Stimulated activated naive CD8-positive, alpha-beta T cell treated with anti-CD3 and anti-CD28 coated beads, Interleukin-15, amount 100 ng/mL, for 72 hours (primary cell): ENCODE results near the gene C5orf46.
"Not testable (repeated sequence)": the region's sequence is repeated elsewhere in the genome, so short reads cannot be mapped to it uniquely, and the experiment has no call there.

Experiments
- ATAC-seq: fragments of 150-1000 bp; cut with Tn5 transposase; 2 replicates; pipeline ENCODE4 v1.10.0; 2021; ENCODE audit warnings: mild to moderate bottlenecking, moderate library complexity
- DNase-seq, 2 donors: peaks; one replicate each; pipeline ENCODE4 v3.0.0; 2021 to 2022
- H3K27ac Mint-ChIP-seq, 2 donors: one replicate each; pipeline ENCODE4 v1.8.0; 2022; ENCODE audit warnings: mild to moderate bottlenecking in 2 of 2, mixed read lengths in 2 of 2, moderate library complexity in 2 of 2
- H3K27me3 Mint-ChIP-seq: one replicate; pipeline ENCODE4 v1.8.0; 2022; ENCODE audit warnings: mixed read lengths
- H3K4me1 Mint-ChIP-seq: one replicate; pipeline ENCODE4 v1.8.0; 2022; ENCODE audit warnings: mild to moderate bottlenecking, mixed read lengths
- H3K4me3 Mint-ChIP-seq, 2 donors: one replicate each; pipeline ENCODE4 v1.8.0; 2022; ENCODE audit warnings: mild to moderate bottlenecking in 2 of 2, mixed read lengths in 2 of 2, moderate library complexity in 1 of 2
- H3K9me3 Mint-ChIP-seq, 2 donors: one replicate each; pipeline ENCODE4 v1.8.0; 2022; ENCODE audit warnings: mixed read lengths in 2 of 2

C5orf46 gene

GRCh38 chr5:147906326-147907095, at the start of gene C5orf46:
Gene C5orf46, minus strand, starts transcription at chr5:147906538. Its CDS starts 37 bp downstream, at chr5:147906501.
- DNase-seq (no peak), ATAC-seq (no peak)
- Mint-ChIP-seq H3K4me1 (no peaks in the 10 kb centered on the region), H3K9me3 (no peaks in the 10 kb centered on the region), H3K27me3 (no peaks in the 10 kb centered on the region), H3K4me3 (no peak within 1 kb of the TSS), H3K27ac (no peak within 1 kb of the TSS)

- Mint-ChIP-seq H3K4me1 (no peaks in the 10 kb centered on the region), H3K9me3 (no peaks in the 10 kb centered on the region), H3K27me3 (no peaks in the 10 kb centered on the region), H3K4me3 (no peak overlapping the region), H3K27ac (no peak overlapping the region)
- DNase-seq = no peak
- no peak for ATAC-seq
These were observed 48.6 kb upstream of the C5orf46 start for GRCh38 chr5:147954971-147955370.

GRCh38 chr5:147949711-147950573, 43.6 kb upstream of the C5orf46 start:
- H3K4me1 Mint-ChIP-seq = no peaks in the 10 kb centered on the region
- no peak for DNase-seq
- no peaks in the 10 kb centered on the region for H3K9me3 Mint-ChIP-seq

GRCh38 chr5:147946658-147947274, 40.4 kb upstream of the C5orf46 start:
- DNase-seq, H3K4me3 Mint-ChIP-seq, H3K4me1 Mint-ChIP-seq, H3K9me3 Mint-ChIP-seq, ATAC-seq, H3K27ac Mint-ChIP-seq, H3K27me3 Mint-ChIP-seq: not testable (repeated sequence)

More at GRCh38 chr5:147949711-147950573, 43.6 kb upstream of the C5orf46 start:
- Mint-ChIP-seq H3K4me3 (no peak overlapping the region), H3K27me3 (no peaks in the 10 kb centered on the region), H3K27ac (no peak overlapping the region)
- no peak for ATAC-seq

GRCh38 chr5:147939431-147940114, 33.2 kb upstream of the C5orf46 start:
- H3K27ac Mint-ChIP-seq = no peak overlapping the region
- H3K4me3 Mint-ChIP-seq = no peak overlapping the region
- H3K4me1 Mint-ChIP-seq = no peaks in the 10 kb centered on the region
- no peaks in the 10 kb centered on the region for H3K27me3 Mint-ChIP-seq
- DNase-seq (no peak), ATAC-seq (peak; percentile 33)
- peaks cover 0 to 6% of the 10 kb centered on the region in 2 donors for H3K9me3 Mint-ChIP-seq

- no peak for DNase-seq
- no peak overlapping the region for H3K4me3 Mint-ChIP-seq
- ATAC-seq = no peak
These were observed 28.7 kb upstream of the C5orf46 start for GRCh38 chr5:147935032-147935431.

GRCh38 chr5:147930769-147931168, 24.4 kb upstream of the C5orf46 start:
- Mint-ChIP-seq H3K4me1 (no peaks in the 10 kb centered on the region), H3K27ac (no peak overlapping the region), H3K27me3 (no peaks in the 10 kb centered on the region), H3K9me3 (peaks cover 0 to 11% of the 10 kb centered on the region in 2 donors), H3K4me3 (no peak overlapping the region)
- ATAC-seq (no peak), DNase-seq (no peak)

More at GRCh38 chr5:147935032-147935431, 28.7 kb upstream of the C5orf46 start:
- Mint-ChIP-seq H3K27ac (no peak overlapping the region), H3K4me1 (no peaks in the 10 kb centered on the region), H3K9me3 (peaks cover 0 to 6% of the 10 kb centered on the region in 2 donors), H3K27me3 (no peaks in the 10 kb centered on the region)

GRCh38 chr5:147927901-147928300, 21.6 kb upstream of the C5orf46 start:
- no peak for ATAC-seq
- Mint-ChIP-seq H3K4me3 (no peak overlapping the region), H3K4me1 (no peaks in the 10 kb centered on the region), H3K9me3 (peaks cover 0 to 11% of the 10 kb centered on the region in 2 donors), H3K27me3 (no peaks in the 10 kb centered on the region), H3K27ac (no peak overlapping the region)
- DNase-seq = no peak

GRCh38 chr5:147925020-147925419, 18.7 kb upstream of the C5orf46 start:
- peaks cover 0 to 11% of the 10 kb centered on the region in 2 donors for H3K9me3 Mint-ChIP-seq
- H3K27ac Mint-ChIP-seq = no peak overlapping the region
- no peak for DNase-seq
- H3K4me1 Mint-ChIP-seq = no peaks in the 10 kb centered on the region
- ATAC-seq = no peak
- no peak overlapping the region for H3K4me3 Mint-ChIP-seq
- no peaks in the 10 kb centered on the region for H3K27me3 Mint-ChIP-seq

GRCh38 chr5:147921136-147921535, 14.8 kb upstream of the C5orf46 start:
- no peak overlapping the region for H3K4me3 Mint-ChIP-seq
- no peaks in the 10 kb centered on the region for H3K4me1 Mint-ChIP-seq
- no peak for DNase-seq
- H3K9me3 Mint-ChIP-seq = no peaks in the 10 kb centered on the region
- no peak overlapping the region for H3K27ac Mint-ChIP-seq
- no peaks in the 10 kb centered on the region for H3K27me3 Mint-ChIP-seq
- ATAC-seq = no peak

GRCh38 chr5:147920420-147921030, 14.2 kb upstream of the C5orf46 start:
- no peaks in the 10 kb centered on the region for H3K27me3 Mint-ChIP-seq
- no peaks in the 10 kb centered on the region for H3K9me3 Mint-ChIP-seq
- DNase-seq (no peak), ATAC-seq (no peak)
- H3K27ac Mint-ChIP-seq = no peak overlapping the region
- no peaks in the 10 kb centered on the region for H3K4me1 Mint-ChIP-seq
- no peak overlapping the region for H3K4me3 Mint-ChIP-seq

- Mint-ChIP-seq H3K27ac (no peak overlapping the region), H3K27me3 (peaks cover 2% of the 10 kb centered on the region), H3K9me3 (no peaks in the 10 kb centered on the region), H3K4me3 (no peak overlapping the region), H3K4me1 (no peaks in the 10 kb centered on the region)
- ATAC-seq (no peak), DNase-seq (no peak)
These were observed 12.6 kb upstream of the C5orf46 start for GRCh38 chr5:147918899-147919298.

- DNase-seq (no peak), ATAC-seq (no peak)
- no peak overlapping the region for H3K27ac Mint-ChIP-seq
- no peaks in the 10 kb centered on the region for H3K4me1 Mint-ChIP-seq
- no peak overlapping the region for H3K4me3 Mint-ChIP-seq
- peaks cover 10% of the 10 kb centered on the region for H3K27me3 Mint-ChIP-seq
- H3K9me3 Mint-ChIP-seq = no peaks in the 10 kb centered on the region
These were observed 11.9 kb upstream of the C5orf46 start for GRCh38 chr5:147918101-147918685.

GRCh38 chr5:147913786-147914185, 7.4 kb upstream of the C5orf46 start:
- Mint-ChIP-seq H3K4me3 (no peak overlapping the region), H3K9me3 (no peaks in the 10 kb centered on the region), H3K27me3 (peaks cover 11% of the 10 kb centered on the region), H3K4me1 (no peaks in the 10 kb centered on the region), H3K27ac (no peak overlapping the region)
- ATAC-seq (no peak), DNase-seq (no peak)

GRCh38 chr5:147912011-147912410, 5.7 kb upstream of the C5orf46 start:
- Mint-ChIP-seq H3K27me3 (peaks cover 11% of the 10 kb centered on the region), H3K27ac (no peak overlapping the region), H3K4me3 (no peak overlapping the region), H3K4me1 (no peaks in the 10 kb centered on the region), H3K9me3 (no peaks in the 10 kb centered on the region)
- DNase-seq (no peak), ATAC-seq (no peak)
